Measurements from ENCODE around the gene SERPING1. TPM values are rescaled to one million over a fixed set of nuclear protein-coding genes. Genes with fewer than 3 reads are reported as not detected.

The SERPING1 gene
- total RNA-seq = 1 to 10 TPM in 1 of 2 donors, not detected in 1; 1.6 TPM

DNA sequence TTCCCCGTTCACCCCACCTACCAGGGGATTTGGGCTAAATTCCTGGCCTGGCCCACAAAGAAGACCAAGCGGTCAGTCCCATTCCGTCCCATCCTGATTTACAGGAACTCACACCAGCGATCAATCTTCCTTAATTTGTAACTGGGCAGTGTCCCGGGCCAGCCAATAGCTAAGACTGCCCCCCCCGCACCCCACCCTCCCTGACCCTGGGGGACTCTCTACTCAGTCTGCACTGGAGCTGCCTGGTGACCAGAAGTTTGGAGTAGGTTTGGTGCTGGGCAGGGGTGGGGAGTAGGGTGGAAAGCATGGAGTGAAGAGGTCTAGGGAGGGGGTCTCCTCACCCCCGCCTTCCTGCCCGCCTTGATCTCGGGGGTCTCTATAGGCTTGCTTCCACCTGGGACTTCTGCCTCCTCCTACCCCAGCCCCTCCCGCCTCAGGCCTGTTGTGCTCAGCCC, at the start of gene SERPING1:
Gene SERPING1 (plus strand): TSS at position 225 of the 455 bp plus-strand sequence. CDS start 586 bp downstream, outside the sequence.
- no peak within 1 kb of the TSS for H3K27ac Mint-ChIP-seq
- ATAC-seq (no peak), DNase-seq (ENCODE audit: low spot score in 2 of 2) (no peak)
- H3K9me3 Mint-ChIP-seq = no peaks in the 10 kb centered on the region
- no peaks in the 10 kb centered on the region for H3K36me3 Mint-ChIP-seq

DNA sequence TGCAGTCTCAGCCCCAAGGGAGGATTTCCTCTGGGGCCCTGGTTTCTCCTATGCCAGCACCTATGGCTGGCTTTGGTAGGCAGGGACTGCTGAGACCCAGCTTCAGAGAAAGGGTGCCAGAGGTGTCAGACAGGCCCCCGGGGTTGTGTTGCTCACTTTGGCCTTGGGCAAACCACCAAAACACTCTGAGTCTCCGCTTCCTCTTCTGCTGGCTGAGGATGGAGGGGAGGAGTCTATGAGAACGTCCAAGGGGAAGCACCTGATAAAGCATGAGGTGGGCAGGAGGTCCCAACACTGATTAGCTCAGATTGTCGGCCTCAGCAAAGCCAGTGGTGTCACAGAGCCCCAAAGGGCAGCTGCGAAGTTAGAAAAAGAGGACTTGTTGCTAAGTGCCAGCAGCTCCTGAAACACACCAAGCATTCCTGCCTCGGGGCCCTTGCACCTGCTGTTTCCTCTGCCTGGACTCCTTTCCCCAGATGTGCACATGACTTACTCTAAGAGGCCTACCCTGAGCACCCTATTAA, 49.6 kb upstream of the SERPING1 start:
- no peak for DNase-seq (ENCODE audit: low spot score in 2 of 2)
- peak; percentile 28 to 54 for ATAC-seq
- no peaks in the 10 kb centered on the region for H3K9me3 Mint-ChIP-seq
- peaks cover 0 to 14% of the 10 kb centered on the region in 2 donors for H3K36me3 Mint-ChIP-seq
- H3K27ac Mint-ChIP-seq = peak overlapping the region; percentile 36 to 82

DNA sequence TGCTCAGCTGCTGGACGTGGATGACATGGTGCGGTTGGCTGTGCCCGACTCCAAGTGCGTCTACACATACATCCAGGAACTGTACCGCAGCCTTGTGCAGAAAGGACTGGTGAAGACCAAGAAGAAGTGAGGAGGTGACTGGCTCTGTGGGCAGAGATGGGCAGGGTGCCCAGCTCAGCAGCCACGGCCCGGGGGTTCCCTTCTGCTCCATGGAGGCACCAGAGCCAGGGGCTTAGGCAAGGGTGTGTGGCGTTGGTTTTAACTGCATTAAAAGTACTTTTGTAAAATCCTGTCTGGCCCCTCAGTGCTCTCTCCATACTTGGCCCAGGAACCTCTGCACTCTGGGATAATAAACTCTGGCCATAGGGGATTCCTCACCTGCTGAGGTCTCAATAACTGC, 47.5 kb upstream of the SERPING1 start:
- Mint-ChIP-seq H3K36me3 (peaks cover 0 to 14% of the 10 kb centered on the region in 2 donors), H3K27ac (no peak overlapping the region)
- no peak for ATAC-seq

DNA sequence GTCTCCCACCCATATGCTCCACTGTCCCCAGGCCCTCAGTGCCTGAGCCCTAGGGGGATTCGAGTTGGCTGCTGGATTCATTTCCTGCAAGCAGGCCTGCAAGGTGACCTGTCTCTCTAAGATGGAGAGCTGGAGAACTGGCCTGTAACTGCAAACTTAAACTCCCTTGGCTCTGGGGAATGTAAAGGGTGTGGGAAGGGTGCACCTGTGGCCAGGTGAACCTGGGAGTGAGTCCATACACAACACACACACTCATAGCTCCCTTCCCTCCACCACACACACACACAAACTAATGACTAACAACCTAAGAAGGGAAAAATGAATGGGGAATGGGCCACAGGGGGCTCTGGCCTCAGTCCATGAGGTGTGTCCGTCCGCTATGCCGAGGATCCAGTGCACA, 45.5 kb upstream of the SERPING1 start:
- no peak for ATAC-seq
- H3K27ac Mint-ChIP-seq = peak overlapping the region in 1 of 2 donors; percentile 24
- DNase-seq (ENCODE audit: low spot score in 2 of 2) = no peak
- H3K36me3 Mint-ChIP-seq = peaks cover 0 to 14% of the 10 kb centered on the region in 2 donors
- no peaks in the 10 kb centered on the region for H3K9me3 Mint-ChIP-seq

More for the DNA sequence above, 47.5 kb upstream of the SERPING1 start:
- no peak for DNase-seq (ENCODE audit: low spot score in 2 of 2)
- no peaks in the 10 kb centered on the region for H3K9me3 Mint-ChIP-seq

DNA sequence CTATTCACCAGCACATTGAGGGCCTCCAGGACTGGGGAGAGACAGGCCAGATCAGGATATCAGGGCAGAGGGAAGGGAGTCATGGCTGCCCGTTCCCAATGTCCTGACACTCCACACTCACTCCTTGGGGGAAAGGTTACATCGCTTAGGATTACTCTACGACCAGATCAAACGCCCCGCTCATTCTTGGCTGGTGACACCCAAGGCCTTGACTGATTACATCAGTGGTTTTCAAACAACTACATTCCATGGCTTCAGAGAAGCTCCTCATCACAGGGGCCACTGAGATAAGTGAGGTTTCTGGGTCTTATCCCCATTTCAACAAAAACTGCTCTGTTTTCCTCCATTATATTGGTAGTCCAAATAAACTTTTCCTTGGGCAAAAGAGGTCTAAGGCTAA, 45.0 kb upstream of the SERPING1 start:
- ATAC-seq (no peak), DNase-seq (ENCODE audit: low spot score in 2 of 2) (no peak)
- Mint-ChIP-seq H3K36me3 (peaks cover 0 to 14% of the 10 kb centered on the region in 2 donors), H3K9me3 (no peaks in the 10 kb centered on the region), H3K27ac (peak overlapping the region in 1 of 2 donors; percentile 44)

DNA sequence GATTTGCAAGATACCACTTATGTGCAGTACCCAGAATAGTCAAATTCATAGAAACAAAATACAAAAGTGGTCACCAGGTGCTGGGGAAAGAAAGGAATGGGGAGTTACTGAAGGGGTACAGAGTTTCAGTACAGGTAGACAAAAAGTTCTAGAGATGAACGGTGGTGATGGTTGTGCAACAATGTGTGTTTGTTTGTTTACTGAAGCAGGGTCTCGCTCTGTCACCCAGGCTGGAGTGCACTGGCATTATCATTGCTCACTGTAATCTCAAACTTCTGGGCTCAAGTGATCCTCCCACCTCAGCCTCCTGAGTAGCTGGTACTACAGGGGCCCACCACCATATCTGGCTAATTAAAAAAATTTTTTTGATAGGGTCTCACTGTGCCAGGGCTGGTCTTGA, 42.1 kb upstream of the SERPING1 start:
- DNase-seq (ENCODE audit: low spot score in 2 of 2) (no peak), ATAC-seq (no peak)

DNA sequence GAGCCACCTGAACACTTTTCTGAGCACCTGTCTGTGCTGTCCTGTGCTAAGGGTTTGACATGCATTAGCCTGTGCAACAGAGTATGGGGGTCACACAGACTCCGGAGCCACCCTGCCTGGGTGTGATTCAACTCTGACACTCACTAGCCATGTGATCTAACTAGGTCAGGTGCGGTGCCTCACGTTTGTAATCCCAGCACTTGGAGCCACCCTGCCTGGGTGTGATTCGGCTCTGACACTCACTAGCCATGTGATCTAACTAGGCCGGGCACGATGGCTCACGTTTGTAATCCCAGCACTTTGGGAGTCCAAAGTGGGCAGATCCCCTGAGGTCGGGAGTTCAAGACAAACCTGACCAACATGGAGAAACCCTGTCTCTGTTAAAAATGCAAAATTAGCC, 41.4 kb upstream of the SERPING1 start:
- Mint-ChIP-seq H3K27ac (no peak overlapping the region), H3K9me3 (no peaks in the 10 kb centered on the region), H3K36me3 (peaks cover 0 to 8% of the 10 kb centered on the region in 2 donors)
- DNase-seq (ENCODE audit: low spot score in 2 of 2) (no peak), ATAC-seq (no peak)

More for the DNA sequence above, 42.1 kb upstream of the SERPING1 start:
- H3K9me3 Mint-ChIP-seq = no peaks in the 10 kb centered on the region
- H3K27ac Mint-ChIP-seq = peak overlapping the region in 1 of 2 donors; percentile 23
- H3K36me3 Mint-ChIP-seq = peaks cover 0 to 7% of the 10 kb centered on the region in 2 donors

DNA sequence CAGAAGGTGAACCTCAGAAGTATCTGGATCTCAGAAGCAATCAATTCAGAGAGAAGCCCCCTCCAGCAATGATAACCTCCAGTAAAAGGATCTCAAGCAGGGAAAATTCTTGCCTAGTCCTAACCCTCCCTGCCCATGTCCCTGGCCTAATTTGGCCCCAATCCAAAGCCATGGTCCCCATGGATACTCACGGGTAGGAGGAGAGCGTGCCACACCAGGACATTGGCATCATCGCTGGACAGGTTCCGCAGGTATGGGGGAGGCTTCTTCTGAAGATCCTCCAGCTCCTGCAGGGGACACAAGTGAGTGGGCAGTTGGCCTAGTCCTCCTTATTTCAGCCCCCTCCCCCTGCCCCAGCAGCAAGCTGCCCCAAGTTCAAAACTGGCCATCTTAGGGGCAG, 37.3 kb upstream of the SERPING1 start:
- no peak for ATAC-seq
- DNase-seq (ENCODE audit: low spot score in 2 of 2) = no peak
- no peak overlapping the region for H3K27ac Mint-ChIP-seq
- H3K36me3 Mint-ChIP-seq = peaks cover 0 to 27% of the 10 kb centered on the region in 2 donors
- no peaks in the 10 kb centered on the region for H3K9me3 Mint-ChIP-seq

DNA sequence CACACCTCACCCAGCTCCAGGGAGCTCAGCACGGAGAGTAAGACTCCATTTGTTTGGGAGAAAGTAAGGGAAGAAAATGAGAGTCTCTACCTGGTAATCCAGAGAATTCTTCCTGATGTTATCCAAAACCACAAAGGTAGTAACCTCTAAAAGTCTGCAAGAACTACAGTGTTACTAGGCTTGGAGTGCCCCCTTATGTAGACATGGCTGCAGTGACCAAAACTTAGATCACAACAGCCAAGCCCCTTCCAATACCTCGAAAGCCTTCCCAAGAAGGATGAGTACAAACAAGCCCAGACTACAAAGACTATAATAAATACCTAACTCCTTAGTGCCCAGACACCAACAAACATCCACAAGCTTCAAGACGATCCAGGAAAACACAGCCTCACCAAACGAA, 34.9 kb upstream of the SERPING1 start:
- no peak for ATAC-seq

DNA sequence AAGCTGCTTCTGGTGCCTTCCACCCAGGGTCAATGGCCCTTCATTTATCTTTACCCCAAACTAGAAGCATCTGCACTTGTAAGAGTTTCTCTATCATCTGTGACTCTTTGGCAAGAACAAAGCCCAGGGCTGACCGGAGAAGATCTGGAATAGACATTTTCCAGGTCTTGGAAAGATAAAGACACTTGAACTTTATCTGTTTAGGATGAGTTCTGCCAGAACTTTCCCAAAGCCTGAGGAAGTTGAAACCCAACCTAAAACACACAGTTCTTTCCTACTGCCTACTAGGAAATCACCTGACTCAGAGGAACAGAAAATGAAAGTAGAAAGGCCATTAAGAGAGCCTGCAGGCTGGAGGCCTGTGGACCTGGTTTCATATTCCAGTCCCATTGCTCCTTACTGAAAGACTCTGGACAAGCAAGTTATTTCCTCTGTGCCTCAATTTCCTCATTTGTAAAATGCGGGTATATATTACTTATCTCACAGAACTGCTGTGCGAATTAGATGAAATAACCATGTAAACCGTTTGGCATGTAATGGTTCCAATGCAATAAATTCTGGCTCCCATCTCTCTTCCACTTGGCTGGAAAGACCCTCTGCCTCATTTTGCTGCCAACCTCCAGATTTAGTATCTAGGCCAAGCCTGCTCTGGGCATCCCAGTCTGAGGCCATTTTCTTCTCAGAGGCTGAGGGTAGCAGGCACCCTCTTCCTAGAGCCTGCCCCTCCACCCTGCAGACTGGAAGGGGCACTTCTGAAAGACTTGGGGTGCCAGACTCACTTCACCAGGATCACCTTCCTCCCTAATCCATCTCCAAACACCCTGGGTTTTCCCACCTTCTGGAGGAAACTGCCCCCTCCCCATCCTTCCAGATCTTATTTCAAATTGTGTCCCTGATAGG, 31.2 kb upstream of the SERPING1 start:
- DNase-seq (ENCODE audit: low spot score in 2 of 2) (peak in 1 of 2 donors; percentile 35), ATAC-seq (peak; percentile 40 to 59)
- Mint-ChIP-seq H3K27ac (peak overlapping the region; percentile 100), H3K36me3 (peaks cover 22 to 39% of the 10 kb centered on the region in 2 donors), H3K9me3 (no peaks in the 10 kb centered on the region)

More for the DNA sequence above, 34.9 kb upstream of the SERPING1 start:
- peaks cover 17 to 44% of the 10 kb centered on the region in 2 donors for H3K36me3 Mint-ChIP-seq
- no peaks in the 10 kb centered on the region for H3K9me3 Mint-ChIP-seq
- no peak for DNase-seq (ENCODE audit: low spot score in 2 of 2)
- no peak overlapping the region for H3K27ac Mint-ChIP-seq

DNA sequence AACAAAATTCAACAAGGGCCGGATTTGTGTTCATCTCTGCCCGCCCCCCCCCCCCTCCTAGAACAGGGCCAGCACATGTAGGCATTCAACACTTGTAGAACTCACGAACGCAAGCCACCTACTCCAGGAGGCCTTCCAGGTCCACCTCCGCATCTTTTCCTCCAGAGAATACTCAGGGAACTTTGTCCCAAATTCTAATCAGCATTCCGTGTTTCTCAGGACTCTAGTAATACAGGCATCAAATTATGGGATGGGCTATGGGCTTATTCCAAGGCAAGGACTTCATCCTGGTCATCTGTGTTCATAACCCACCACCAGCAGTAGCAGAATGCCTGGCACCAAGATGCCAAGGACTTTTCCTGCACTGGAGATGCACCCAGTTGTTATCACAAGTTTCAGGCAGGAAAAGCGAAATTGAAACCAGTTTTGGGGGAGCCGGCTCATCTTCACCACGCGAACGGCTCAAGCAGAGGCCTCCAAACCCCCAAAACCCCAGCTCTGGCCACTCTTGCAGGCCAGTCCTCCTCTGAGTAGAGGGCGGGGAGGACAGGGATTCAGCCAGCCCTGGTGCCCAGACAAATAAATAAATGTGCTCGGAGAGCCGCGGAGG, 30.5 kb upstream of the SERPING1 start:
- peak in 1 of 2 donors; percentile 65 for DNase-seq (ENCODE audit: low spot score in 2 of 2)
- Mint-ChIP-seq H3K9me3 (no peaks in the 10 kb centered on the region), H3K36me3 (peaks cover 22 to 38% of the 10 kb centered on the region in 2 donors), H3K27ac (peak overlapping the region; percentile 100)
- ATAC-seq = peak; percentile 6 to 15

DNA sequence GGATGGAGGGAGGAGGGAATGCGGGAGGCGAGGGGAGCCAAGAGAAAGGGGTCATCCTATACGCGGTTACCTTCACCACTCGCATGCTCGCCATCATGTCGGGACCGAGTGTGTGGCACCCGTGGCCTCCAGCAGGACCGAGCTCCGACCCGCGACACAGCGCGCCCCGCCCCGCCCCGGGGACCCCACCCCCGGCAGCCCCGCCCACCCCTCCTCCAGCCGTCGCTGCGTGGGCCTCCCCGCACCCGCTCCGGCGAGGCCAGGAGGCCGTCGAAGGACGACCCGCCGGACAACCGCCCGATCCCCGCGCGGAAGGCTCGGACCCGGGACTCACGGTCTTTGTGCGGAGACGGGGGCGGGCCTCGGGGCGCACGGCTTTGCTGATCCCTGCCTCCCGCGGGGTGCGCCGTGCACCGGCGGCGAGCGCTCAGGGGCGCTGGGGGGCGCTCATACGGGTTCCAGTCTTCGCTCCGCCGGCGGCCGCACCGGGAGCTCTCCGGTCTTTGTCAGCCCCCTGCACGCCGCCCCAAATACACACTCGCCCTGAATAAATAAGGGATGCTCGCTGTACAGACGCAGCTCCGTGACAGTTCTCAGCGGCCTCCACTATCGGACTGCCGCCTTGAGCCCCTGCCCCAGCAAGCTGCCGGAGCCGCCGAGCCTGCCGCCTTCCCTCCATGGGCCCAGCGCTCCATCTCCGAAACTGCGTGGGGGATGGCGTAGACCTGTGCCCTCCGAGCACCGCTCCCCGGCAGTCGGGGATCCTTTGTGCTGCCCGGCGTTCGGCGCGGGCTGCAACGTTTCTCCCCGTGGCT, 29.8 kb upstream of the SERPING1 start, which contains the start of gene UBE2L6:
Gene UBE2L6 (minus strand): TSS at position 158 of the 815 bp plus-strand sequence. CDS start 61 bp downstream, at position 97.
- Mint-ChIP-seq H3K27ac (peak within 1 kb of the TSS; percentile 100), H3K36me3 (peaks cover 22 to 38% of the 10 kb centered on the region in 2 donors), H3K9me3 (no peaks in the 10 kb centered on the region)
- DNase-seq (ENCODE audit: low spot score in 2 of 2) (peak; percentile 70 to 72), ATAC-seq (peak; percentile 65 to 83)

DNA sequence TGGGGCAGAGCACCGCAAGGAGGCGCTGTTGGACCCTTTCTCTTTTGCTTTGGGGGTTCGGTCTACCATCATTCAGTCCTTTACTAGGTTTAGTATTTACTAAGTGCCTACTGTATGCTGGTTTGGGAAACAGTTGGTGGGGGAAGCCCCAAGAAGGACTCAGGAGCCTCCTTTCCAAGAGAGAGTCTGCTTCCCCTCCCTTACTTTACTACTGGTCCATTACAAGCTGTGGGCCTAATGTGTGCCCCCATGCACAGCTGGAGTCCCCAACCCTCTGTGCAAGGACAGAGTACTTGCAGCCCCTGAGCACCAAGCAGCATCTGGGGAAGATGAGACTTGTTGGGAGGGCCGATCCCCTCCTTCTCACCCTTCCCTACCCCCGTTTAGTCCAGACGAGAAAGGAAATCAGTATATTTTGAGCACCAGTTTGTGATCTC, 29.1 kb upstream of the SERPING1 start:
- no peaks in the 10 kb centered on the region for H3K9me3 Mint-ChIP-seq
- peaks cover 22 to 38% of the 10 kb centered on the region in 2 donors for H3K36me3 Mint-ChIP-seq
- DNase-seq (ENCODE audit: low spot score in 2 of 2) (peak; percentile 86 to 96), ATAC-seq (peak; percentile 46 to 79)
- H3K27ac Mint-ChIP-seq = peak overlapping the region; percentile 97 to 100

DNA sequence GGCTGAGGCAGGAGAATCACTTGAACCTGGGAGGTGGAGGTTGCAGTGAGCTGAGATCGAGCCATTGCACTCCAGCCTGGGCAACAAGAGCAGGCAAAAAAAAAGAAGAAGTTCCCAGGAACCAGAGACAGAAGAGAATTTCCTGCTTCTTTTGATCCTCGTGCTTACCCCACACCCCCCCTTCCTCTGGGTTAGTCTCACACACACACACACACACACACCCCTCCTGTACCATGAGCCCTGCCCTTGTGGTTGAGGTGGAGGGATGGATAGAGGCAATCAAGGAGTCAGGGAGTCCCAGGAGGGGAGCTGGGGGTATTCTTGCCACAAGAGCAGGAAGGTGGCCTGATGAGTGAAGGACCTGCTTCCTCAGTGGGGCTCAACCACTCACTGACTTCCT, 25.9 kb upstream of the SERPING1 start:
- H3K27ac Mint-ChIP-seq = peak overlapping the region; percentile 36 to 46
- no peak for ATAC-seq

DNA sequence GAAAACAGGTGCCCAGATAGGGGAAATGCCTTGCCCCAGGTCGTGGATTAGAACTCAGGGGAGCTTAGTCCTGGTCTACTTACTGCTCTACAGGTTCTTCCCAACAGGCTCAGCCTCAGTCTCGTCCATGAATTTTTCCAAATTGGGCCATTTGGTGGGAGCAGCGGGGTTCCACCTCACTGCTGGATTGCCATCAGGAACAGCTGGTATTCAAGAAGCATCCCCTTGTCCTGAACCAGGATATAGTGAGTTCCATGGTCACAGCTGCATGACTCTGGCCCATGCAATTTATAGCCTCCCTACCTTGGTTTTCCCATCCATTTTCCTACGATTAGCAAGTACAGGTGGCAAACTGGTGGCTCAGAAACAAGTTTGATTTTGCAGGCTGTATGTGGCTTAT, 23.4 kb upstream of the SERPING1 start:
- H3K9me3 Mint-ChIP-seq = no peaks in the 10 kb centered on the region

More for the DNA sequence above, 25.9 kb upstream of the SERPING1 start:
- Mint-ChIP-seq H3K36me3 (peaks cover 11 to 13% of the 10 kb centered on the region in 2 donors), H3K9me3 (no peaks in the 10 kb centered on the region)
- DNase-seq (ENCODE audit: low spot score in 2 of 2) = no peak

DNA sequence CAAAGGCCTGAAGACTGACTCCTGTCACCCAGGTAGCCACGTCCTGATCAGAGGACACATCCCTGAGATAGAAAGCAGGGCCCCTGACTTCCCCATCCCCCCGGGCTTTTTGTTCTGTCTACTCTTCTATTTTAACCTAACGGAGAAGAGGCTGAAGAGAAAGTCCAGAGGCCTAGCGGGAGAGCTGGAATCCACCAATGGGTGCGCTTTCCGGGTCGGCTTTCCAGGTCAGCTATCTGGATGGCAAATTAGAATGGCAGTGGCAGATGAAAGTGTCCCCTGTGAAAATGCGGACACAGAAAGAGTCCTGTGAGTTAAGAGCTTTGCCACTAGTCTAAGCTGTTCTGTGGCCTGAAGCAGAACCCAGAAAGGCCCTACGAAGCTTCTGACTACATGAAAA, 13.1 kb upstream of the SERPING1 start:
- Mint-ChIP-seq H3K36me3 (no peaks in the 10 kb centered on the region), H3K9me3 (no peaks in the 10 kb centered on the region), H3K27ac (no peak overlapping the region)
- no peak for DNase-seq (ENCODE audit: low spot score in 2 of 2)
- no peak for ATAC-seq

More for the DNA sequence above, 23.4 kb upstream of the SERPING1 start:
- H3K27ac Mint-ChIP-seq = no peak overlapping the region
- ATAC-seq (no peak), DNase-seq (ENCODE audit: low spot score in 2 of 2) (no peak)
- H3K36me3 Mint-ChIP-seq = no peaks in the 10 kb centered on the region

Data from activated naive CD4-positive, alpha-beta T cell treated with anti-CD3 and anti-CD28 coated beads, Interleukin-2, amount 50 U/mL, for 72 hours (primary cell).